Hepatocyte (in vitro differentiated cells): Measurements from ENCODE around the gene OGFOD2.

ENCODE experiments used
- CTCF ChIP-seq: fragments of 200-600 bp; sonication (generic); IDR thresholded peaks from 2 replicates; pipeline ENCODE4 v1.5.1; 2016; ENCODE audit warnings: antibody characterized with exemption, mild to moderate bottlenecking; ENCODE audit not compliant: poor library complexity
- EZH2 ChIP-seq: fragments of 200-600 bp; sonication (generic); IDR thresholded peaks from 2 replicates; pipeline ENCODE4 v1.6.1; 2016; ENCODE audit warnings: antibody characterized with exemption, mild to moderate bottlenecking, borderline replicate concordance
- EZH2phosphoT487 ChIP-seq: fragments of 200-600 bp; sonication (generic); IDR thresholded peaks from one replicate; pipeline ENCODE4 v1.6.1; 2018; ENCODE audit warnings: antibody characterized with exemption, mild to moderate bottlenecking, low read depth, moderate library complexity; ENCODE audit not compliant: unreplicated experiment, severe bottlenecking

GRCh38 chr12:122956035-122956434, 19.0 kb upstream of the OGFOD2 start:
- no peak for TF ChIP-seq CTCF
- no peak for TF ChIP-seq EZH2
- TF ChIP-seq EZH2phosphoT487: no peak
